NCI-H446 treated with DMSO at 0.1 percent for 48 hours (cell line): Measurements from ENCODE around the gene TBCD.

ENCODE experiments used
- DNase-seq: peaks from one replicate; lab custom pipeline; 2025; lab: John Stamatoyannopoulos, UW

Gene TBCD

GRCh38 chr17:82810644-82811430 is 59.0 kb downstream of the TBCD start:
- no peak for DNase-seq

- DNase-seq, result no peak
Measured at GRCh38 chr17:82812058-82812457, 60.2 kb downstream of the TBCD start.

- no peak for DNase-seq
Measured at GRCh38 chr17:82812601-82813000, 60.7 kb downstream of the TBCD start.

- DNase-seq, result no peak
Measured at GRCh38 chr17:82813299-82814051, 61.6 kb downstream of the TBCD start.

- DNase-seq, result no peak
Measured at GRCh38 chr17:82814834-82815233, 63.0 kb downstream of the TBCD start.

- no peak for DNase-seq
Measured at GRCh38 chr17:82815354-82815753, 63.5 kb downstream of the TBCD start.

GRCh38 chr17:82815790-82816305 is 64.0 kb downstream of the TBCD start:
- DNase-seq, result no peak

- no peak for DNase-seq
Measured at GRCh38 chr17:82816358-82816757, 64.5 kb downstream of the TBCD start.

- no peak for DNase-seq
Measured at GRCh38 chr17:82817947-82818346, 66.1 kb downstream of the TBCD start.

- no peak for DNase-seq
Measured at GRCh38 chr17:82820278-82821251, 68.7 kb downstream of the TBCD start.

- no peak for DNase-seq
Measured at GRCh38 chr17:82821554-82821953, 69.7 kb downstream of the TBCD start.

GRCh38 chr17:82822281-82822680 is 70.4 kb downstream of the TBCD start:
- no peak for DNase-seq

GRCh38 chr17:82823004-82823403 is 71.1 kb downstream of the TBCD start:
- DNase-seq, result no peak

GRCh38 chr17:82825540-82826124 is 73.8 kb downstream of the TBCD start:
- no peak for DNase-seq

- no peak for DNase-seq
Measured at GRCh38 chr17:82826211-82826610, 74.3 kb downstream of the TBCD start.

- no peak for DNase-seq
Measured at GRCh38 chr17:82826956-82827355, 75.1 kb downstream of the TBCD start.

GRCh38 chr17:82828875-82829487 is 77.1 kb downstream of the TBCD start:
- no peak for DNase-seq

- no peak for DNase-seq
Measured at GRCh38 chr17:82830249-82830661, 78.4 kb downstream of the TBCD start.

GRCh38 chr17:82831041-82831817 is 79.4 kb downstream of the TBCD start:
- DNase-seq, result no peak

GRCh38 chr17:82831818-82832200 is 79.9 kb downstream of the TBCD start:
- no peak for DNase-seq
